Measurements from ENCODE around the gene CDC14A.

The CDC14A gene

GRCh38 chr1:100455478-100456072 is 103.3 kb downstream of the CDC14A start:
- no peak for DNase-seq

- no peak for DNase-seq
Observed at GRCh38 chr1:100456880-100457279, 104.6 kb downstream of the CDC14A start.

- no peak for DNase-seq
Observed at GRCh38 chr1:100457683-100458082, 105.4 kb downstream of the CDC14A start.

GRCh38 chr1:100458661-100459357 is 106.5 kb downstream of the CDC14A start:
- DNase-seq = no peak

GRCh38 chr1:100459358-100460114 is 107.2 kb downstream of the CDC14A start:
- DNase-seq = peak; percentile 73 to 79

GRCh38 chr1:100461222-100461621 is 108.9 kb downstream of the CDC14A start:
- DNase-seq = no peak

GRCh38 chr1:100462326-100463025 is 110.2 kb downstream of the CDC14A start:
- no peak for DNase-seq

- DNase-seq = peak; percentile 54 to 68
Observed at GRCh38 chr1:100463791-100464424, 111.6 kb downstream of the CDC14A start.

- no peak for DNase-seq
Observed at GRCh38 chr1:100469578-100469977, 117.3 kb downstream of the CDC14A start.

- DNase-seq = no peak
Observed at GRCh38 chr1:100474834-100475233, 122.5 kb downstream of the CDC14A start.

GRCh38 chr1:100476735-100477290 is 124.5 kb downstream of the CDC14A start:
- no peak for DNase-seq

GRCh38 chr1:100478816-100479215 is 126.5 kb downstream of the CDC14A start:
- DNase-seq = no peak

GRCh38 chr1:100479620-100480338 is 127.5 kb downstream of the CDC14A start:
- DNase-seq = no peak

GRCh38 chr1:100481303-100481702 is 129.0 kb downstream of the CDC14A start:
- DNase-seq = no peak

- DNase-seq = no peak
Observed at GRCh38 chr1:100482167-100482566, 129.9 kb downstream of the CDC14A start.

GRCh38 chr1:100482748-100483147 is 130.4 kb downstream of the CDC14A start:
- DNase-seq = no peak

- no peak for DNase-seq
Observed at GRCh38 chr1:100483230-100483629, 130.9 kb downstream of the CDC14A start.

GRCh38 chr1:100485855-100486258 is 133.6 kb downstream of the CDC14A start:
- no peak for DNase-seq

- DNase-seq = no peak
Observed at GRCh38 chr1:100494393-100495084, 142.2 kb downstream of the CDC14A start.

- no peak for DNase-seq
Observed at GRCh38 chr1:100496896-100497295, 144.6 kb downstream of the CDC14A start.

GRCh38 chr1:100497796-100498195 is 145.5 kb downstream of the CDC14A start:
- DNase-seq = no peak
